Astrocyte of the cerebellum (primary cell): ENCODE data around the gene SMS.

Experiments used
- DNase-seq: peaks from one replicate; pipeline ENCODE4 v3.0.0-alpha.2; 2011; ENCODE audit warnings: low read depth
- H3K4me3 ChIP-seq: 2 replicates; pipeline ENCODE4 v1.5.1; 2011; ENCODE audit warnings: mild to moderate bottlenecking, low read depth, low read length, moderate library complexity
- CTCF ChIP-seq: IDR thresholded peaks from 2 replicates; pipeline ENCODE4 v1.5.1; 2012; ENCODE audit warnings: low read length, low read depth, moderate library complexity, mild to moderate bottlenecking; ENCODE audit errors: missing control alignments
- in situ Hi-C: cut with HindIII; loops from 2 replicates; pipeline ENCODE4 v1.10.0; 2017; ENCODE audit warnings: low sequenced_read_pairs

Gene SMS

GRCh38 chrX:22041907-22042530 lies 101.5 kb downstream of the SMS start:
- no peak for TF ChIP-seq CTCF
- in situ Hi-C loops = no loop called here
- H3K4me3 ChIP-seq = no peak overlapping the region
- no peak for DNase-seq

- no peak overlapping the region for H3K4me3 ChIP-seq
- in situ Hi-C loops = no loop called here
- no peak for DNase-seq
- no peak for TF ChIP-seq CTCF
These were observed 103.4 kb downstream of the SMS start for GRCh38 chrX:22043872-22044271.
